ENCODE results near the gene CD93.

CD93 gene

GRCh38 chr20:23036371-23036770, 49.8 kb downstream of the CD93 start:
- H3K4me3 Mint-ChIP-seq: no peak overlapping the region
- H3K27ac Mint-ChIP-seq (ENCODE audit: low read depth): no peak overlapping the region
- H3K27me3 Mint-ChIP-seq: peaks cover 56% of the 10 kb centered on the region
- H3K9me3 Mint-ChIP-seq: no peaks in the 10 kb centered on the region
- DNase-seq (ENCODE audit: low spot score in 2 of 2) (no peak), ATAC-seq (replicated peaks; ENCODE audit: extremely low read depth, poor library complexity, severe bottlenecking) (no peak)
- H3K36me3 Mint-ChIP-seq (ENCODE audit: insufficient read depth): peaks cover 2% of the 10 kb centered on the region
- H3K4me1 Mint-ChIP-seq: no peaks in the 10 kb centered on the region

GRCh38 chr20:23035731-23036130, 50.4 kb downstream of the CD93 start:
- peaks cover 49% of the 10 kb centered on the region for H3K27me3 Mint-ChIP-seq
- H3K36me3 Mint-ChIP-seq (ENCODE audit: insufficient read depth): peaks cover 2% of the 10 kb centered on the region
- no peak overlapping the region for H3K4me3 Mint-ChIP-seq
- H3K4me1 Mint-ChIP-seq: no peaks in the 10 kb centered on the region
- no peak overlapping the region for H3K27ac Mint-ChIP-seq (ENCODE audit: low read depth)
- no peaks in the 10 kb centered on the region for H3K9me3 Mint-ChIP-seq
- no peak for ATAC-seq (replicated peaks; ENCODE audit: extremely low read depth, poor library complexity, severe bottlenecking)
- no peak for DNase-seq (ENCODE audit: low spot score in 2 of 2)

GRCh38 chr20:23034721-23035671, 51.1 kb downstream of the CD93 start, which contains the start of gene SSTR4:
SSTR4 (plus strand) TSS chr20:23035312; CDS start chr20:23035484, 172 bp downstream.
- Mint-ChIP-seq H3K27ac (ENCODE audit: low read depth) (no peak within 1 kb of the TSS), H3K4me1 (no peaks in the 10 kb centered on the region), H3K4me3 (no peak within 1 kb of the TSS)

GRCh38 chr20:23033918-23034317, 52.2 kb downstream of the CD93 start:
- Mint-ChIP-seq H3K36me3 (ENCODE audit: insufficient read depth) (peaks cover 2% of the 10 kb centered on the region), H3K27ac (ENCODE audit: low read depth) (no peak overlapping the region)
- no peak for ATAC-seq (replicated peaks; ENCODE audit: extremely low read depth, poor library complexity, severe bottlenecking)

More at GRCh38 chr20:23034721-23035671, 51.1 kb downstream of the CD93 start, which contains the start of gene SSTR4:
- Mint-ChIP-seq H3K36me3 (ENCODE audit: insufficient read depth) (peaks cover 2% of the 10 kb centered on the region), H3K9me3 (no peaks in the 10 kb centered on the region), H3K27me3 (peaks cover 42% of the 10 kb centered on the region)
- DNase-seq (ENCODE audit: low spot score in 2 of 2) (no peak), ATAC-seq (replicated peaks; ENCODE audit: extremely low read depth, poor library complexity, severe bottlenecking) (no peak)

GRCh38 chr20:23032750-23033078, 53.4 kb downstream of the CD93 start:
- Mint-ChIP-seq H3K27me3 (peaks cover 36% of the 10 kb centered on the region), H3K9me3 (no peaks in the 10 kb centered on the region), H3K36me3 (ENCODE audit: insufficient read depth) (peaks cover 2% of the 10 kb centered on the region), H3K4me1 (no peaks in the 10 kb centered on the region), H3K27ac (ENCODE audit: low read depth) (no peak overlapping the region), H3K4me3 (no peak overlapping the region)
- ATAC-seq (replicated peaks; ENCODE audit: extremely low read depth, poor library complexity, severe bottlenecking) (no peak), DNase-seq (ENCODE audit: low spot score in 2 of 2) (no peak)

More at GRCh38 chr20:23033918-23034317, 52.2 kb downstream of the CD93 start:
- no peak for DNase-seq (ENCODE audit: low spot score in 2 of 2)
- Mint-ChIP-seq H3K9me3 (no peaks in the 10 kb centered on the region), H3K4me3 (no peak overlapping the region), H3K4me1 (no peaks in the 10 kb centered on the region), H3K27me3 (peaks cover 37% of the 10 kb centered on the region)

- Mint-ChIP-seq H3K27ac (ENCODE audit: low read depth) (no peak overlapping the region), H3K36me3 (ENCODE audit: insufficient read depth) (peaks cover 2% of the 10 kb centered on the region), H3K27me3 (peaks cover 31% of the 10 kb centered on the region), H3K4me3 (no peak overlapping the region), H3K9me3 (no peaks in the 10 kb centered on the region), H3K4me1 (no peaks in the 10 kb centered on the region)
- DNase-seq (ENCODE audit: low spot score in 2 of 2) (no peak), ATAC-seq (replicated peaks; ENCODE audit: extremely low read depth, poor library complexity, severe bottlenecking) (no peak)
These were observed 53.9 kb downstream of the CD93 start for GRCh38 chr20:23032056-23032749.

GRCh38 chr20:23031346-23031745, 54.8 kb downstream of the CD93 start:
- H3K4me1 Mint-ChIP-seq: no peaks in the 10 kb centered on the region
- peaks cover 22% of the 10 kb centered on the region for H3K27me3 Mint-ChIP-seq
- H3K27ac Mint-ChIP-seq (ENCODE audit: low read depth): no peak overlapping the region
- peaks cover 2% of the 10 kb centered on the region for H3K36me3 Mint-ChIP-seq (ENCODE audit: insufficient read depth)
- DNase-seq (ENCODE audit: low spot score in 2 of 2): no peak
- H3K9me3 Mint-ChIP-seq: no peaks in the 10 kb centered on the region
- H3K4me3 Mint-ChIP-seq: no peak overlapping the region
- no peak for ATAC-seq (replicated peaks; ENCODE audit: extremely low read depth, poor library complexity, severe bottlenecking)
